Gastroesophageal sphincter (tissue), 3 donors: ENCODE data around the gene DUSP14.

Experiments
- EP300 ChIP-seq: sonication (generic); formaldehyde crosslinking; IDR thresholded peaks from one replicate; pipeline ENCODE4 v1.6.1; 2017; ENCODE audit warnings: antibody characterized with exemption, mild to moderate bottlenecking
- POLR2A ChIP-seq, 2 donors: fragments of 450-650 bp; IDR thresholded peaks; one replicate each; pipeline ENCODE4 v1.6.1; 2017; ENCODE audit warnings: antibody characterized with exemption in 2 of 2, mild to moderate bottlenecking in 2 of 2, moderate library complexity in 1 of 2
- POLR2AphosphoS5 ChIP-seq: sonication (generic); formaldehyde crosslinking; IDR thresholded peaks from one replicate; pipeline ENCODE4 v1.6.1; 2017; ENCODE audit warnings: antibody characterized with exemption
- TF ChIP-seq, protein P1 (sequence below), 4 experiments: fragments of 200-600 bp in 2 of 4; fragments of 450-650 bp in 2 of 4; sonication (generic) in 1 of 4; IDR thresholded peaks; one replicate each; pipeline ENCODE4 v1.5.1; 2017 to 2019; ENCODE audit warnings: antibody characterized with exemption in 4 of 4, mild to moderate bottlenecking in 2 of 4, moderate library complexity in 2 of 4

DNA sequence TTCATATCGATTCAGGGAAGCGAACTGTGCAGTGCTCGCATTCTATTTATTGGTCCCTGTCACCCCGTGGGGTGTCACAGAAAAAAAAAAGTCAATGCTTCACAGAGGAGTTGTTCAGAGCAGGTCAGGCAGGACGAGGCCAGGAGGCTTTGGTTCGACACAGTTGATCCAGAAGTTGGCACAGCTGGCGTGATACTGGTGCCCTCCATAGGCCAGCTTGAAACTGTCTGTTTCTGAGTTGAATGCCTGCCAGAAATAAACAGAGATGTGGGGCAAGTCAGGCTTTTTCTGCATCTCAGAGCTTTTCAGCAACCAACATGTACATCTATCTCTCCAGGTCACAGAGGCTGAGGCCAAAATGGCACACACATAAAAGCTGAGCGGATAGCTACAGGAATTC, 29.1 kb downstream of the DUSP14 start:
- TF ChIP-seq POLR2A (IDR thresholded peaks at IDR 0.05) = no peak
- TF ChIP-seq, protein P1, sequence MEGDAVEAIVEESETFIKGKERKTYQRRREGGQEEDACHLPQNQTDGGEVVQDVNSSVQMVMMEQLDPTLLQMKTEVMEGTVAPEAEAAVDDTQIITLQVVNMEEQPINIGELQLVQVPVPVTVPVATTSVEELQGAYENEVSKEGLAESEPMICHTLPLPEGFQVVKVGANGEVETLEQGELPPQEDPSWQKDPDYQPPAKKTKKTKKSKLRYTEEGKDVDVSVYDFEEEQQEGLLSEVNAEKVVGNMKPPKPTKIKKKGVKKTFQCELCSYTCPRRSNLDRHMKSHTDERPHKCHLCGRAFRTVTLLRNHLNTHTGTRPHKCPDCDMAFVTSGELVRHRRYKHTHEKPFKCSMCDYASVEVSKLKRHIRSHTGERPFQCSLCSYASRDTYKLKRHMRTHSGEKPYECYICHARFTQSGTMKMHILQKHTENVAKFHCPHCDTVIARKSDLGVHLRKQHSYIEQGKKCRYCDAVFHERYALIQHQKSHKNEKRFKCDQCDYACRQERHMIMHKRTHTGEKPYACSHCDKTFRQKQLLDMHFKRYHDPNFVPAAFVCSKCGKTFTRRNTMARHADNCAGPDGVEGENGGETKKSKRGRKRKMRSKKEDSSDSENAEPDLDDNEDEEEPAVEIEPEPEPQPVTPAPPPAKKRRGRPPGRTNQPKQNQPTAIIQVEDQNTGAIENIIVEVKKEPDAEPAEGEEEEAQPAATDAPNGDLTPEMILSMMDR (IDR thresholded peaks at IDR 0.05) = no peak
- no peak for TF ChIP-seq EP300
- TF ChIP-seq POLR2AphosphoS5 = no peak
